PFSK-1 (cell line): ENCODE measurements around the gene NIM1K.

Experiments
- POLR2AphosphoS5 ChIP-seq: IDR thresholded peaks from 2 replicates; pipeline ENCODE4 v1.6.1; 2012; ENCODE audit warnings: low read depth, mild to moderate bottlenecking, control low read depth, low read length, moderate library complexity
- SIN3A ChIP-seq: IDR thresholded peaks from 2 replicates; pipeline ENCODE4 v1.6.1; 2012; ENCODE audit warnings: mild to moderate bottlenecking, low read length, moderate library complexity, borderline replicate concordance; ENCODE audit not compliant: insufficient read depth

GRCh38 chr5:43258116-43258515 is 66.1 kb downstream of the NIM1K start:
- TF ChIP-seq POLR2AphosphoS5 (no peak), SIN3A (no peak)
